NT2/D1 (cell line): ENCODE measurements around the gene SRSF6.

Experiments used
- YY1 ChIP-seq: IDR thresholded peaks from 2 replicates; pipeline ENCODE4 v1.6.1; 2011; ENCODE audit not compliant: insufficient read length, insufficient read depth
- ZNF274 ChIP-seq: IDR thresholded peaks from 2 replicates; pipeline ENCODE4 v1.6.1; 2011; ENCODE audit warnings: mild to moderate bottlenecking, low read depth, low read length

DNA sequence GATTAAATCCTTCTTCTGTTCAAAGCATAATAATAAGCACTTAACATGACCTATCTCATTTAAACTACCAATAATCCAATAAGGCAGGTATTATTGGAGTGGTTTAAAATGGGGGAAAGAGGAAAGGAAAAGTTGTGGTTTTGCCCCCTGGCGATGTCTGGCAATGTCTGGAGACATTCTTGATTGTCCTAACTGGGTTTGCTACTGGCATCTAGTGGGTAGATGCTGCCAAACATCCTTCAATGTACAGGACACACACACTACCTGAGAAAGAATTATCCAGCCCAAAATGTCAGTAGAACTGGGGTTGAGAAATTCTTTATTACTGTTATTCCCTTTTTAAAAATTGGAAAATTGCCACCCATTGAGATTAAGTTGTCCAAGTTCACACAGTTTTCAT, 25.2 kb upstream of the SRSF6 start:
- no peak for TF ChIP-seq ZNF274
- TF ChIP-seq YY1 = no peak
